Stimulated activated CD8-positive, alpha-beta memory T cell treated with anti-CD3 and anti-CD28 coated beads, Interleukin-12 subunit alpha, Interleukin-12 subunit beta, amount 100 ng/mL, for 24 hours (primary cell): ENCODE measurements around the gene IRX5.

Experiments
- DNase-seq: peaks from one replicate; pipeline ENCODE4 v3.0.0-alpha.2; 2020; ENCODE audit errors: extremely low read depth

IRX5 gene

DNA sequence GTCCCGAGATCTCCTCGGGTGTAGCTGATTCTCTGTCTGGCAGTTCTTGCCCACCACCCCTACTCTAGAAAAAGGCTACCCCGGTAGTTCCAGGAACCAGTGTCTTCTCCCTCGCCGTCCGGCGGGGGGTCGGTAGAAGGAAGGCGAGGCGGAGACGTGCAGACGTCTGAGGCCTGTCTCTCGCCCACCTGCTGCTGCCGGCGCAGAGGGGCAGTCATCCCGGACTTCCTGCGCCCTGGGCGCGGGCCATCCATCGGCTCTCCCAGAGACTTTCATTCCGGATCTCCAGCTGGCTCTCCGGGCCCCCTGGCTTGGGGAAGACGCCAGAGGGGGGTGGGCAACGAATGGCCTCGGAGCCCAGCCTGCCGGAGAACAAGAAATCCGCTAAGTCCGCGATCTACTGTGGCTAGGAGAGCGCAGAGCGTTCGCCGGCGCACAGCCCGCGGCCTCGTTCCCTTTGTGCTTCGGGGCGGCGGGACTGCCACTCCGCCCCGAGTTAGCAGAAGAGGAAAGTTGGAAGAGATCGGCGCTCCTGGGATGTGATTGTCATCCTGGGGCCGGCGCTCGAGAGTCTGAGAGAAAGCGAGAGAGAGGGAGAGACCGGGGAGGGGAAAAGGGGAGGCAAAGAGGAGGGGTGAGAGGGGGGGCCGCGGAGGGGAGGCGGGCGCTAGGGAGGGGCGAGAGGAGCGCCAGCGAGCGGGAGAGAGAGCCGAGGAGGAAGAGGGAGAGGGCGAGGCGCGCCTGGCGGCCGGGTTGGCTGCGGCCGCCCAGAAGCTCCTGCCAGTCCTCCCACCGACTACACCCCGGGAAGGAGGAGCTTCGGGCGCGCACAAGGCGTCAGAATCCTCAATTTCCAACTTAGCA is at the start of gene IRX5:
Gene IRX5, plus strand, starts transcription at position 861 of the 864 bp plus-strand sequence. CDS start 334 bp downstream, outside the sequence.
- DNase-seq: no peak

DNA sequence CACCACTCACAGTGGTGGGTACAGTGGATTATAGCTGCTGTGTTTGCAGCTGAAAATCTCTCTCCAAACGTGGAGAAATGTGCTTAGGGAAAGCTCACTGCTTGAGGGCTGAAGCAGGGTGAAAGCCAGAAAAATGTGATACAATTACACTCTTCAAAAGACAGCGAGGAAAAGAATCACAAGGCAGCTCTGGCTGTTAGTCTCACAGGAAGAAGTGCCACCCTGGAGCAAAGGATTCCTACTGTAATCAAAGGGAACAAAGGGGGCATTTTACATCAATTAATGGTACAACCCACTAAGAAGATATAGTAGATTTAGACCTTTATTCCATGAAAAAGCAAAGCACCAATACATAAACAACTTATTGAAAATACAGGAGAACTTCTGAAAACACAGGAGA is 48.1 kb upstream of the IRX5 start:
- DNase-seq: no peak

DNA sequence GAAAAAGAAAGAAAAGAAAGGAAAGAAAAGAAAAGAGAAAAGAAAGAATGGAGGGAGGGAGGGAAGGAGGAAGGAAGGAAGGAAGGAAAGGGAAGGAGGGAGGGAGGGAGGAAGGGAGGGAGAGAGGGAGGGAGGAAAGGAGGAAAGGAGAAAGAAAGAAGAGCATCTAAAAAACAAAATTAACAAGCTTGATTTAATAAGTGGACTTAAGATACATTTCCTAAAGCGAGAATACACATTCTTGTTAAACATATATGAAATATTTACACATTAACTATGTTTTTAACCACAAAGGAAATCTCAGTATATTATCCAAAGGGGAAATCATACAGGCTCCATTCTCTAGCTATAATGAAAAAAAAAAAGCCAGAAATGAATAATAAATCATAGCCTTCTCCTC is 47.3 kb upstream of the IRX5 start:
- DNase-seq: no peak

DNA sequence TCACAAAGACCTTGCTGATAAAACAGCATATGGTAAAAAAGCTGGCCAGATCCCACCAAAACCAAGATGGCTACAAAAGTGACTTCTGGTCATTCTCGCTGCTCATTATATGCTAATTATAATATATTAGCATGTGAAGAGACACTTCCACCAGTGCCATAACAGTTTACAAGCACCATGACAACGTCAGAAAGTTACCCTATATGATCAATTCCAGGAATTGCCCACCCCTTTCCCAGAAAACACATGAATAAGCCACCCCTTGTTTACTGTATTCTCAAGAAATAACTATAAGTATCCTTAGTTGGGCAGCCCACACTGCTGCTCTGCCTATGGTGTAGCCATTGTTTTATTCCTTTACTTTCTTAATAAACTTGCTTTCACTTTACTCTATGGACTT is 44.6 kb upstream of the IRX5 start:
- no peak for DNase-seq

DNA sequence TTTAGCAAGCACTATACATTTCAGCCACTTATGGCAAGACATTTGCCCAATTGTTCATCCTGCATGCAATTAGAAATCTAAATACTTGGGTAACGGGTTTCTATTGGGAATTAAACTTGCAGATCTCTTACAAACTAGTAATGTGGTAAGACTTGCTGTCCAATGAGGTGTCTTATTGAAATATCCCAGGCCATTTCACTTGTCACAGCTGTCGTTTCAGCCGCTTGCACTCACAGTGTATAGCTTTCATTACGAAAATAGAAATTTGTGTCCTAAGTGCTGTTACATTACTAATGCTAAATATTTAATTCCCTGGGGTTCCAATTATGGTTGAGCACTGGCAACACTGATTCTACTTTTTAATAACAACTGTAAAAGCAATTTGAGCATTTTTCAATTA is 40.3 kb upstream of the IRX5 start:
- no peak for DNase-seq

DNA sequence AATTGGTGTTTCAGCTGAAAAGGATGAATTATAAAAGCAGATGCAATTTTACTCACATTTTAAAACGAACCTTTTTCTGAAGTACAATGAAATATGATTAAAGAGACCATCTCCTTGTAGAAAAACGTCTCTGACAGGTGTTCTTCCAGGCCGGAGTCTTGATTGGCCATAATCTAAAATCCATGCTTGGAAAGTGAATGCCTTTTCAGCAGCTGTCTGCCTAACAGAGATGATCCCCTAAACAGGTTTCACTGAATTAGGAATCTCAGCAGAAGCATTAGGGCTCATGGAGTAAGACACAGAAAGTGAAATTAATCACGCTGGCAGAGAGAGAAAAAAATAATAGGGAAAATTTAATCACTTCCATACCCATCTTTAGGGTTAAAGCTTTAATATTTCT is 39.3 kb upstream of the IRX5 start:
- DNase-seq: no peak

DNA sequence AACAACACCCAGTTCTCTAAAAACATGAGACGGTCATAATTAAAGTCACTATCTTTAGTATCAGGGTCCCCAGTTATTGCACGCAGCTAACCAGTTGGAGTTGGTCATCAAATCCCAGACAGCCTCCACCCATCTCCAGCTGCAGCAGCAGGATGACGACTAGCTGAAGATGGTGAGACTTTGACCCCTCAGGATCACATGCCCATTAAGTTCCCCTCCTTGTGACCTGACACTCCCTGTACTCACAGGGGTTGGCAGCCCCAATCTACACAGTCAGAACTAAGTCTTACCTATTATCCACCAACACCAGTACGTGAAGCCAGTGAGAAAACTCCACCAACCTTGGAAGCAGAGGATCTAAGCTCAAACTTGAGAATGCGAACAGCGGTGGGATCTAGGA is 37.7 kb upstream of the IRX5 start:
- no peak for DNase-seq

DNA sequence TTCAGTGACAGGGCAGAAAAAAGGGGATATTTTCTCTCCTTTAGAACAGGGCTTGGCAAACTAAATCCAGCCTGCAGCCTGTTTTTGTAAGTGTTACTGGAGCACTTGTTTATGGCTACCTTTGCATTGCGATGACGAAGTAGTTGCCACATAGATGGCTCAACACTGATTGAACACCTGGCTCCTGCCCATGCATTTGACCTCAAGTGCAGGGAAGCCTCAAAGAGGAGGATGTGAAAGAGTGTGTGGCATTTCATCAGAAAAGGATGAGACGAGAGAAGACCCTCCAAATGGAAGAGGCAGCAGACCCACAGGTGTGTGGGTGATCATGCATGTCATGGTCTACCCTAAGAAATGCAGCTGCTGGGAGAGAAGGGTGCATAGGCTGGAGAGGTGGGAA is 32.7 kb upstream of the IRX5 start:
- no peak for DNase-seq

DNA sequence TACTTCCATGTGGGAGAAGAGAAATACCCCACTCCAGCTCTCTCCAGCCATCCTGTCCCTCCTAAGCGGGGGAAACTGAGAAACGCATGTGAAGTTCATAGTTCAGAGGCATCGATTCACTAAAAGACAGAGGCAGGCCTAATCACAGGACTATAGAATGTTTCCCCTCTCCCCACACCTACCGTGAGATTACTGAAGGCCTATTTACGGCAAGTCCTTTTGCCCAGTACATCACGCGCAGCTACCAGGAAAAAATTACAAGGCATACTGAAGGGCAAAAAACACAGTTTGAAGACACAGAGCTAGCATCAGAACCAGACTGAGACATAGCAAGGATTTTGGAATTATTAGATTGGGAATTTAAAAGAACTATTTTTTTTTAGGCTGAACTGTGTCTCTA is 29.1 kb upstream of the IRX5 start:
- no peak for DNase-seq

DNA sequence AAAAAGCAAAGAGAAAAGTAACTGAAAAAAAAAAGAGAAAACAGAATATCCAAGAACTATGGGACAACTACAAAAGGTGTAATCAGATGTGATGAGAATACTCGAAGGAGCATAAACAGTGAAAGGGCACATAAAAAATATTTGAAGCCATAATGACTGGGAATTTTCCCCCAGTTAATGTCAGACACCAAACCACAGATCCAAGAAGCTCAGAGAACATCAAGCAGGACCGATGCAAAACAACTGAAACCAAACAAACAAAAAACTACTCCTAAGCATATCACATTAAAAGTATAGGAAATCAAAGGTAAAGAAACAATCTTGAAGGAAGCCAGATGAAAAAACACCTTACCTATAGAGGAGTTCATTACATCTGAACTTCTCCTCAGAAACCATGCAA is 27.6 kb upstream of the IRX5 start:
- no peak for DNase-seq

DNA sequence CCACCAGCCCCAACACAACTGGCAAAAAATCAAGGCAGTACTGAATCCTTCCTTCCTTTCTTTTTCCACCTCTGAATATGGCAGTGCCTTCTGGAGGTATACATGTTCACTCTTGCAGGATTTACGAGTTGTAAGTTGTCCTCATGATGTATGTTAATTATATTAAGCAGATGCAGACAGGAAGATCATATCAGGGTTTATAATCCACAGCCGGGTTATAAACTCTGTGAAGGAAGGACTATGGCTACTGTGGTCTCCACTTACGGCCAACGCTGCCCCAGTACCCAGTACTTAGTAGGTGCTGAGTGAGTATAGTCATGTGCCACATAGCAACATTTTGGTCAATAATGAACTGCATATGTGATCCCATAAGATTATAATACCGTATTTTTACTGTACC is 19.6 kb upstream of the IRX5 start:
- no peak for DNase-seq

DNA sequence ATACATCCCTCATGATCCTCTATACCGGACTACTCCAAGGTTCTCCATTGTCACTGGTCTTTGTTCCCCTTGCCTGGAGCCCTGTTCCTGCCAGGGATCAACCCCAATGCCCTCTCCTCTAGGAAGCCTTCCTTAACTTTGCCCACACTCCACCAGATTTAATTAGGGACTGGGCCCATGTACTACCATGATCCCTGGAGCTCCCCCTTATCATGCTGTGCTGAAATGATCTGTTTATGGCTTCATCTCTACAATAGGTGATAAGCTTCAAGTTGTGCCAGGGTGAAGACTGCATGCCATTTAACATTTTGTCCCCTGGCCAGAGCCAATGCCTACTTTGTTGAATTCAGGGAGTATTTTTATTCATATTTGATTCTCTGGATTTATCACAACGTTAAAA is 17.9 kb upstream of the IRX5 start:
- no peak for DNase-seq

DNA sequence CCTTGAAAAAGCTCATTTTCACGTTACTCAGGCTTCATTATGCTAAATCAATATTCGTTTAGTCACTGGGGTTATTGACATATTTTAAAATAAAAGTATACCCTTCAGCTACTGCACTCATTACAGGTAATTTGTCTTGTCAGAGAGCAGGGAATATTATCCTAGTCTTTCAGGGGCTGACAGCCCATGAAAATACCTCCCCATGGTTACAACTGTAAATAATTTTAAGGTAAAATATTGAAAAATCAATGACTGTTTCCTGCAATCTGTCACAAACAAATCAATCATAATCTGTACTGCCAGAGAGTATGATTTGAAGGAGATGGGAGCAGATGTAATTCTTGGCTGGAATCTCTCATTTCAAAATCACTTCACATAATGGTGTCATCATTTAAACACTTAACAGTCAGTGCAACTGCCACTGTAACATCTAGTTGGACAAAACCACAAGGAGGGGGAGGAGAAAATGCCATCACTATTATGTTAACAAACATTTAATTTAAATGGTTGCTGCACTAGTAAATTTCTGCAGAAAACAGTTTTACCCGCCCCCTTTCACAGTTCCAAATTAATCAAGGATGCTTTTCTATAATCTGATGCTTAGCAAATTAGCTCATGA is 9.3 kb upstream of the IRX5 start:
- DNase-seq: no peak

DNA sequence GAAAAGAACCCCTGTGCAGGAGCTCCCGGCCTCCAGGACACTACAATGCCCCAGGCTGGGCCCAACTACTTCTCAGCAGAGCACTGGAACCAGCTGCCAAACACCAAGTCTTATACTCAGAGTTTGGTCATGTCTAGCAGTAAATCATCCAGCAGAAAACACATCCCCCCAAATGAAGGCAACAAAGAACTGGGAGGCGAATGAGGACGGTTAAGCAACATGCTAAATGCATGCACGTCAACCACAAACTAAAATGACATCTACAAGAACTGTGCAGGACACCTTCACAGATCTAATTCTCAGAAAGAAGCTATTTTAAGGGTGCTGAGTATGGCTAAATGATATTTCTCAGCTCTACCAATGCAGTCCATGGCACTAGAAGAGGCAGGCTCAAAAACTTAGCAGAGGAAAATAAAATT is 7.6 kb upstream of the IRX5 start:
- DNase-seq: no peak

DNA sequence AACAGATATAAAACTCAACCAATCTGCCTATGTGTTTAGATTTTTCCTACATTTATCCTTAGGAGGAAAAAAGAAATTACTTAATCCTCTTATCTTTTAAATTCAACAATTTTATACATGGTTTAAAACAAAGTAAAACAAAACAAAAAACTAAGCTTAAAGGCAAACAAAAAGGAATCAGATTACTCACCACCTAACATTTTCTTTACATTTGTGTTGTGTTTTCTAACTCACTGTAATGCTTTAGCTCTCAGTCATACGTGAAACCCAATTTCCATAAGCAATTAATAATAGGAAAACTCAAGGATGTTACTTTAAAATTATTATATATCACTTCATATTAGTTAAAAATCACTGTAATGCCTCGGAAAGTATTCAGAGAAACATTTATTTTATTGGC is 6.7 kb upstream of the IRX5 start:
- no peak for DNase-seq

DNA sequence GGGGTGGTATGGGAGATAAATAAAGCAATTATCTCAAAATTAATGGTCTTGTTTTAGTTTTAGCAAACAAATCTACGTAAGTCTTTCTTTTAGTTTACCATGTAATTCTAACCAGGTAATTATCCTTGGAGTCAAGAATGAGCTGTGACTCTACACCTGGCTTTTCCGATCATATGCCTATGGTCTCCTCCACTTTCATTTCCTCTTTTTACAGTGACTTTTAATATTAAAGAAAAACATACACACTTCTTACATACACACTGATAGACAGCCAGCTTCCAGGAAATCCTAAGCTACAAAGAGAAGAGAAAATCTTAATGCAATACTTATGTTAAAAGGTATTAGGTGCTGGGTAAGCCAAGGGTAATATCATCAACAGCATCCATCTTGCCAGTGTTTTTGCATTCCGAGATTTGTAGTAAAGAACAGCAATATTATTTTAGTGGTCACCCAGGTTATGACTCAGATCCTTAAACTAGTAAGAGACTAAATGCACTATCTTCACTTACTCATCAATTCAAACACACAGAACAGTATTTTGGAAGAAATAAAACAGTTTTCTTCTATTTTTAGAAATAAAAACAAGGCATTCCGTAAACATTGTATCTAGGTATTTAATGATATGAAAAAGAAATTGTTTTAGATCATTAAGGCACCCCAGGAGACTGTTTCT is 4.4 kb upstream of the IRX5 start:
- no peak for DNase-seq

DNA sequence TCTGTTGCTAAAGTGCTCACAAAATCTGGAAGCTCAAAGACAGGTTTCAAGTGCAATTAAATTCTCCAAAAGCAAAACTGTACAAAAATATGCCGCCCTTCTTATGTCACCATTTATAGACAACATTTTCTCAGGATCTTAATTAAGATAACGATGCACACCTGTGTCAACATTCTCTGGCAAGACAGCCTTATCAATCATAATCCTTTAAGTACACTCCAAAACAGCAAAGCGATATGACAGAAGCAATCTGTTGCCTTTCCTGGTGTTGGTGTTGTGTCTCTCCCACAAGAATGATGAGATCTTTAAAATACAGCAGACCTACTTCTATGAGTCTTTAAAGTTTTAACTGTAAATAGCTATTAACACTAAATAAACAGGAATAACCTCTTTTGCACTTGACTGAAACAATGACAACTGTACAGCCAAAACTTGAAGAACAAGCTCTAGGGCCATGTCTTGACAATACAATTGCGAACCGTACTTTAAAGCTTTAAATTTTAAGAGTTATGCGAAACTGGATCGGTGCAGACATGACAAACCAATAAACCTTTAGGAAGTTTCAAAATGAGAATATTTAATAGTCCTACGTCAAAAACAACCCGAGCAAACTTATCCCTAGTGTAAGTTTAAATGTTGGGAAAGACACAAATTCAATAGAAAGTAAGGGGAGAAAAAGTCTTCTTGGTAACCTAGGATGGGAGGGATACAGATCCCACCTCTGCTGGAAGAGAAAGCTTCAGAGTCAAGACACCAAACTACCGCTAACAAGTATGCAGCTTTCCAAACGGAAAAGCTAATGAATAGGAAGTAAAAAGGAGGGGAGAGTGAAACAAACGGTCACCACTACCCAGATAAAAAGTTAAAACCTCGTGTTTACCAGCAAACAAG is 3.3 kb upstream of the IRX5 start:
- DNase-seq: no peak

DNA sequence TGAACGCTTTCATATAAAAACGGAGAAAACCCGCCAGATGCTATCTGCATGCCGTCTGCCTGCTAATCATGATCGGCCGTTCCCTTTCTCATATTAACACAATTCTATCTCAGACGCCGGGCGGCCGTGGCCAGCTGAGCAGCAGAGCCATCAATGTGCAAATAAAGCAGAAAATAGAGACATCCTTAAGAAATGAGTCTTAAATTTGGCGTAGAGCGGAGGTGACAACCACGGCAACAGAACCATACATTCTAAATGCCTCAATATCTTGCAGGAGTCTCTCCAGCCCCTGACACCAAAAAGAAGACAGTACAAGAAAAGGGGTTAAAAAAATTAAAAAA is 2.7 kb upstream of the IRX5 start:
- no peak for DNase-seq

DNA sequence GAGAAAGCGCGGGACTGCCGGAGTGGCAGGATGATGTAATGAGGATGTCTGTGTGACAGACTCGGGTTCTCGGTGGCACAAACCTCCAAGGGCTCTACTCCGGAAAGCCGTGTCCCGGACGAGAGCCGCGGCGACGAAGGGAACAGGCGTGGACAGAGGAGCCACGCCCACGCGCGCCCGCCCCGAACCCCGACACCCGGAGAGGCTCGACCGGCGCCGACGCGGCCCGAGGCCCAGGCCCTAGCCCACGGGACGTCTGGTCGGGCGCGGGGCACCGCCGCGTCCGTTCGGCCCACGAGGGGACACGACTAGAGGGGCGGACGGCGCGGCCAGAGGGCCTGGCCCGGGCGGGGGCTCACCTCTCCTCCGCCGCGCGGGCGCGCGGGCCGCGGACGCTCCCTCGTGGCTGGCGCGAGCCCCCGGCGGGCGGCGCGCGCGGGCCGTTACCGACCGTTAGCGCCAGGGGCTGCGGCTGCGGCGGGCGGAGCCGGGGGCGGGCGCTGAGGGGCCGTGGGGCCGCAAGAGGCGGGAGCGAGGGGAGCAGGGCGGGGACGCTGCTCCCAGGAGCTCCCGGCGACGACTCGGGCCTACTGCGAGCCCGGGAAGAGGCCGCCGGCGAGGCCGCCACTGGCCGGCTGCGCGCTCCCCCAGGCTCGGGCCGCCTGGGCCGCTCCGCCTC is 2.1 kb upstream of the IRX5 start:
- no peak for DNase-seq

DNA sequence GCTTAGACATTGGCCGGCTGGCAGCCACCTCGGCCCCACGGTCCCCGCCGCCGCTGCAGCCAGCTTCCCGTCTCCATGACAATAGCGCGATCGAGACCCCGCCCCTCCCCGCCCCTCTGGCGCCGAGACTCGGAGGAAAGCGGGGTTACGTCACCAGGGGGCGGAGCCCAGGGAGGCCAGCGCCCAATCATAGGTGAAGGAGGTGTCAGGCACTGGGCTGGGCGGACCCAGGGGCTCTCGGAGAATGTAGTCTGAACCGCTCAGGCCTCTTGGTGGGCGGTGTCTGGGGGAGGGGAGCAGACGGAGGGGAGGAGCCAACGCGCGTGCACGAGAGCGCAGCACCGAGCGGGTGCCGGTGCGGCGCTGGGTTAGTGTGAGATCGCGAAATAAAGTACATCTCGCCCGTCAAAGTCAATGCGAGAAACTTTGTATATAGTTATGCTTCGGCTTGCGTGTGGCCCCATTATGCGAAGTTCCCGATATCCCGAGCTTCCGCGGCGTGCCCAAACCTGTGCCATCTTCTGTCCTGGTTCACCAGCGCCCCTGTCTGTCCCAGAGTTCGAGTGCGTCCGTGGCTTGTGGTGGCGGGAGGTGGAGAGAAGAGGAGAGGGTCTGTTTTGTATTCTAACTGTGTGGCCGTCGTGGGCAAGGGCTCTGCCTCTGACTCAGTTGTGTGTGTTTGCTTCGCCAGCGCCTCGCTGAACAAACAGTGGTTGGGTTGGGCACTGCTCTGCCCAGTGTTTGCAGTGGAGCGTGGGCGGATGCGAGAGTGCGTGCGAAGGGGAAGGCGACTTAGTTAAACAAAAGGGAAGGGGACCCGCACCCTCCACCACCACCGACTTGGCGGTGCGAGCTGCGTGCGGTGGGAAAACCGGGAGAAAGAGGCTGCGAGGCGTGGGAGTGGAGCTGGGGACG is 1.3 kb upstream of the IRX5 start:
- peak; percentile 93 for DNase-seq

DNA sequence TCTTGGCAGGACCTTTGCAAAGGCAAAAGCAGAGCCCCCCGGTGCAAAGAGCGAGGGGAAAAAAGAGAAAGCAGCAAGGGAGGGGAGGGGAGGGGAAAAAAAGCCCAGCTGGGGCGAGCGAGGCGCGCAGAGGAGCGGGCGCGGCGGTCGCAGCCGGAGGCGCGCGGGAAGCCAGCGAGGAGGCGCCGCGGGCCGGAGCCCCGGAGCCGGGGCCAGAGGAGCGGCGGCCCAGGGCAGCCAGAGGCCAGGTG is 129 bp downstream of the IRX5 start:
- DNase-seq: no peak
